HuH-7 (cell line): ENCODE measurements around the gene URI1.
"Not testable (repeated sequence)": the region's sequence is repeated elsewhere in the genome, so short reads cannot be mapped to it uniquely, and the experiment has no call there.

ENCODE experiments used
- DNase-seq: peaks from one replicate; pipeline ENCODE4 v3.0.0; 2011; ENCODE audit warnings: low spot score

URI1 gene

DNA sequence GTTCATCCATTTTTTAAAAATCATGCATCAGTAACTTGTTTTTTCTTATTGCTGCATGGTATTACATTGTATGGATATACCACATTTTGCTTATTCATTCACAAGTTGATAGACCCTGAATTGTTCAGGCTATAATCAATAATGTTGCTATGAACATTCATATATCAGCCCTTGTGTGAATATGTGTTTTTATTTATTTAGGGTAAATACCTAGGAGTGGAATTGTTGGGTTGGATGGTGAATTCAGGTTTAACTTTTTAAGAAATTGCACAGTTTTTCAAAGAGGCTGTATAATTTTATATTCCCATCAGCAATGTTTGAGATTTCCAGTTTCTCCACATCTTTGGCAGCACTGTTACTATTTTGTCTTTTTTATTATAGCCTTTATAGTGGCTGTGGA is 82.1 kb downstream of the URI1 start:
- DNase-seq = no peak

DNA sequence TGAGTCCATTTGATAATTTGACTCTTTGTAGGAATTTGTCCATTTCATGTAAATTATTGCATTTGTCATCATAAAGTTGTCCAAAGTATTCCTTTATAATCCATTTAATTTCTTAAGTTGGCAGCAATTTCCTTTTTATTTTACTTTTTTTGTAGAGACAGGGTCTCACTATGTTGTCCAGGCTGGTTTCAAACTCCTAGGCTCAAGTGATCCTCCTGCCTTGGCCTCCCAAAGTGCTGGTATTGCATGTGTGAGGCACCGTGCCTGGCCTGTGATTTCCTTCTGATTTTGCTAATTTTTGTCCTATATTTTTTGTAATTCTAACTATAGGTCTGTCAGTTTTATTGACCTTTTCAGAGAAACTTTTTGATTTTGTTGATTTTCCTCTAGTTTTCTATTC is 84.9 kb downstream of the URI1 start:
- no peak for DNase-seq

DNA sequence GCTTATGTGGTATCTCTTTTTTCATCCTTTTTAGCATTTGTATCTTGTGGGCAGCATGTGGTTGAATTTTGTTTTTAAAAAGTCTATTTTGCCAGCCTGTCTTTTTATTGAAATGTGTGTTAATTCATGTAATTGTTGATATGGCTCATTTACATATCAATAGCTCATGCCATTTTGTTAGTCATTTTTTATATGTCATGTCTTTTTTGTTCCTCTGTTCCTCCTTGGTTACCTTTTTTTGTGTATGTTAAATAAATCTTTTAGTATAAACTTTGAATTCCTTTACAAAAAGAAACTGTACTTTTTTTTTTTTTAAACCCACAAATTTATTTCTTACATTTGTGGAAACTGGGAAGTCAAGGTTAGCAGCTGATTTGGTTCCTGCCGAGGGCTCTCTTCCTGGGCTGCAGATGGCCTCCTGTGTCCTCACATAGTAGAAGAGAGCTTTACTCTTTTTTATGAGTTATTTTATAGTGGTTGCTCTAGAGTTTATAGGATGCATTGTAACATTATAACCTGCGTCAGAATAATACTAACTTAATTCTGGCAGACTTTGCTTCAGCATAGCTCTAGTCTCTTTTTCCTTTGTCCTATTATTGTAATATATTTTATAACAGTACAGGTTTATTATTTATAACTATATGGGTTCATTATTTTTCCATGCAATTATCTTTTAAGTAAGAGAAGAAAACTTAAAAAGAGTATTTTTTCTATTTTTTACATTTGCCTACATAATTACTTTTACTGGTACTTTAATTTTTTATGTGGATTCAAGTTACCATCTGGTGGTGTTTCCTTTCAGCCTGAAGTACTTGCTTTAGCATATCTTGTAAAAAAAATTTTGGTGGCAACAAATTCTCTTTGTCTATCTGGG is 86.3 kb downstream of the URI1 start:
- DNase-seq = no peak

DNA sequence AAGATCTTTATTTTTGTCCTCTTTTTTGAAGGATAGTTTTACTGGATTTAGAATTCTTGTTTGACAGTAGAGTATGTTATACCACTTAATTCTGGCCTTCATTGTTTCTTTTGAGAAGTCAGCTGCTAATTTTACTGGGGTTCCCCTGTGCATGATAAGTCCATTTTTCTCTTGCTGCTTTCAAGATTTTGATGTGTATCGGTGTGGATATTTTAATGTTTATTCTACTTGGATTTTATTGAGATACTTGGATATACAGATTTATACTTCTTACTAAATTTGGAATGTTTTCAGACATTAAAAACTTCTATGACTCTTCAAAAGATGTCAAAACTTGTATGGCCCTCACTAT is 86.9 kb downstream of the URI1 start:
- DNase-seq = no peak

DNA sequence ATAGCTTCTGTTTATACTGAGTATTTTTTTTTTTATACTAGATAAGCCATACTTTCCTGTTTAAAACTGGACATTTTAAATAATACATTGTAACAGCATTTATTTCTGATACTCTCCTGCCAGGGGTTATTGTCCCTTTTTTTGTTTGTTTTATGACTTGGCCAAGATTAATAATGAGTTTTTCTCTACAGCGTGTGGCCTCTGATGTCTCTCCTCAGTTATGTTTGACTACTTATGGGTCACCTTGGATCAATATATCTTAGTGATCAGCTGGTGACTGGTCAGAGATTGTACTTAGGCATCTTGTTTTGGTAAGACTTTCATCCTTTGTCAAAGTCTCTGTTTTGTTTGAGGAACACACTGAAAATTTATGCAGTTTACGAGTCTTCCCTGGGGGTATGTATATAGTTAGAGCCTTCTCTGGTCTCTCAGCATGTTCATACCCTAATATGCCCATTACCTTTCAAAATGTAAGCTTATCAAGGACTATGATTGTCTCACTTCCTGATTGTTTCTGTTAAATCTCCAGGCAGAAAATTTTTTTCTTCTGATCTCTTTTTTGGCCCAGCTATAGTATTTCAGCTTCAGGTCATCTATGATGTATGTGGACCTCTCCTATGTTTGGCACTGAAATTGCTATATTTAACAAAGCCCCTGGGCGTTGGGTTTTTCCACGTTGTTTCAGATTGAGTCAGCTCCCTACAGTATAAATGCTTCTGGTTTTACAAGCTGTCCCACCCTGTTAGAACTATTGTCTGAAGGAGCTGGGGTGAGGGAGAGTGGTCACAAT is 87.9 kb downstream of the URI1 start:
- DNase-seq = no peak

DNA sequence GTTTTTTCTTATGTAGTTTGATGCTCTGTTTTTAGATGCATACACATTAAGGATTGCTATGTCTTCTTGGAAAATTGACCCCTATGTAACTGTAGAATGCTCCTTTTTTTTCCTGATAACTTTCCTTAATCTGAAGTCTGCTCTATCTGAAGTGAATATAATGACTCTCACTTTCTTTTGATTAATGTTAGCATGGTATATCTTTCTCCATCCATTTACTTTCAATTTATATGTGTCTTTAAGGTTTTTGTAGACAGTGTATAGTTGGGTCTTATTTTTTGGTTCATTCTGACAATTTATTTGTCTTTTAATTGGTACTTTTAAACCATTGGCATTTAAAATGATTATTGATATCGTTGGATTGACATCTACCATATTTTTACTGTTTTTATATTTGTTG is 92.3 kb downstream of the URI1 start:
- DNase-seq = no peak

DNA sequence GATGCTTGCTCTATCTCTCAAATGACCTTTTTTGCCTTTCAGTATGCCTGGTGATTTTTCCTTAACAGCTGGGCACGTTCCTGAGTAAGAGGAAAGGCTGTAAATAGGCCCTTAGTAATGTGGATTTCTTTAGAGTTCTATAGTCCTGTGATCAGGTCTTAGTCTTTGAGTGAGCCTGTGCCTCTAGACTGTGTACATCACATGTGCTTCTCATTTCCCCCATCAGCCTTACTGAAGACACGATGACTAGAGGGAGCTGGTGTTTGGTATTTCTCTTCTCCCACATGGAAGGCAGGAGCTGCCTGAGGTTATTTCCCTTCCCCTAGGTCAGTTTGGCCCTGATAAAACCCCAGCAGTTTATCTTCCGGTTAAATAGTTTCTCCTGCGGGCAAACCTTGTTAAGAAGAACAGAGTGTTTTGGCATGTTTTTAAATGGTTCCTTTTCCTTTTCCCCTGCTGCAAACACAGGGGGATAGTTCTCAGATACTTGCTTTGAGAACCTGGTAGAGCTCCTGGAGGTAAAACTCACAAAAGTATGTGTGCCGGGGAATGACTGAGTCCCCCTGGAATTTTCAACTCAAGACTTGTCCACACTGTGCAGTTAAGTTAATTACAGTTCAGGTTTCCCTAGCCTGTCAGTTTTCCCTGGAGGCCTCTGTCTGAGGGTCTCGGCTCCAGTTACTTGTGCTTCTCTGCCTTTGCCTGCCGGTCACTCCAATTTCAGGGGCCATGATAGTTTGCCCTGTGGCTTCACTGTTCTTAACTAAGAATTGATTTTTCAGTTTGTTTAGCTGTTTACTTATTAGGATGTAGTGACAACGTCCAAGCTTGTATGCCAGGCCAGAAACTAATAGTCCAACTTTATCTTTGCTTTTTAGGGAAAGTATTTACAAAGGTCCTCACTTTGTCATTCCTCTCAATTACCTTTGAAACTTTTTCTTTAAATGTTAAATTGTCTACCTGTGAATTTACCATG is 94.4 kb downstream of the URI1 start:
- no peak for DNase-seq

DNA sequence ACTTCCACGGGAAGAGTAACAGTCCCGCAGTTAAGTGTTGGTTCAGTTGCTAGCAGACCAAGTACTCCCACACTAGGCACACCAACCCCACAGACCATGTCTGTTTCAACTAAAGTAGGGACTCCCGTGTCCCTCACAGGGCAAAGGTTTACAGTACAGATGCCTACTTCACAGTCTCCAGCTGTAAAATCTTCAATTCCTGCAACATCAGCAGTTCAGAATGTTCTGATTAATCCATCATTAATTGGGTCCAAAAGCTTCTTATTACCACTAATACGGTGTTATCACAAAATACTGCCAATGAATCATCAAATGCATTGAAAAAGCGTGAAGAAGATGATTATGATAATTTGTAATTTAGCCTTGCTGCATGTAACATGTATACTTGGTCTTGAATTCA is 95.8 kb downstream of the URI1 start:
- no peak for DNase-seq

DNA sequence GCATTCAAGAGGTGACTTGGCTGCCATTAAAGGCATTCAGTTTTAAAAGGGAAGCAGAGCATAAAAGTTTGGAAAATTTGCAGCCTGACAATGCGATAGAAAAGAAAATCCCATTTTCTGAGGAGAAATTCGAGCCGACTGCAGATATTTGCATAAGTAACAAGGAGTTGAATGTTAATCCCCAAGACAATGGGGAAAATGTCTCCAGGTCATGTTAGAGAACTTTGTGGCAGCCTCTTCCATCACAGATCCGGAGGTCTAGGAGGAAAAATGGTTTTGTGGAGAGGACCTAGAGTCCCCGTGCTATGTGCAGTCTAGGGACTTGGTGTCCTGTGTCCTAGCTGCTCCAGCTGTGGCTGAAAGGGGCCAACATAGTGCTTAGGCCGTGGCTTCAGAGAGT is 99.9 kb downstream of the URI1 start:
- DNase-seq = not testable (repeated sequence)

DNA sequence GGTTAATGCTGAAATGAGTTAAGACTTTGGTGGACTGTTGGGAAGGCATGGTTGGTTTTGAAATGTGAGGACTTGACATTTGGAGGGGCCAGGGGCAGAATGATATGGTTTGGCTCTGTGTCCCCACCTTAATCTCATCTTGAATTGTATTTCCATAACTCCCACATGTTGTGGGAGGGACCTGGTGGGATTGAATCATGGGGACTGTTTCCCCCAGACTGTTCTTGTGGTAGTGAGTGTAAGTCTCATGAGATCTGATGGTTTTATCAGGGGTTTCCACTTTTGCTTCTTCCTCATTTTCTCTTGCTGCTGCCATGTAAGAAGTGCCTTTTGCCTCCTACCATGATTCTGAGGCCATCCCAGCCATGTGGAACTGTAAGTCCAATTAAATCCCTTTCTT is 101.0 kb downstream of the URI1 start:
- not testable (repeated sequence) for DNase-seq

DNA sequence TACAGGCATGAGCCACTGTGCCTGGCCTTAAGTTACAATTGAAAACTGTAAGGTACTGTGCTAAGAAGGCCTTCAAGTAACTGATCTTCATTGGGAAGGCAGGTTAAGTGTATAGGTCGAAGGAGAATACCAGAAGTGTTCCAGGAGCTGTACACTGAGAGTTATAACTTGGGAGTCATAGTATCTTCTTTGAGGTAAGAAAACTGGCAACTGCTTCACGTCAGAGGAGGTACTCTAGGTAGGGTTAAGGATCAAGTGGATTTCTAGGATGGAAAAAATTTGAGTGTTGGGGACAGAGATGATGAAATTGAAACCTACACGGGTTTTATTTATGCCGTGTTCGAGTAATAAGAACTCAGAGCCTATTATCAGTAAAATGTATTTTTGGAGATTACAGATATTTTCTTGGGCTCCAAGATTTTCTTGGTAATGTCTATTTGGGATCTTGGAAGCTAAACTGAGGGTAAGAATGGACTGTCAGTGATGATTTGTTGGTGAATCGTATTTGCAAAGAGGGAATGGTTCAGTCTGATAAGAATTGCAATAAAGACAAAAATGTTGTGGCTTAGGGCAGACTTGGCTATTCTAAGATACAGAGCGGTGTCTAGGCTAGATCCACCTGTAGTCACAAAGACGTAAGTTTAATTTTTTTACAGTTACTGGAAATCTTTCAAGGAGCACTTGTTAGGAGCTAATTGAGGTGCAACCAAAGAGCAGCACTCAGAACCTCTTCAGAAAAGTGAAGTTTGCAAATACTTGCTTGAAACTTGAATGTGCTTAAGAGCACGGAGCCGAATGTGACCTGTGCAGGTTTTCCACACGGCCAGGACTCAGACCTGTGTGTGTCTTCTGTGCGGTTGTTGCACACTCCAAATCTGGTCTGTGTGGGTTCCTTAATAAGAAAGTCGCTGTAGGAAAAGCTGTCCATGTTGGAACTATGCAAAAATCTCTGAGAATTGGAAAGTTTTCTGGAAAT is 102.5 kb downstream of the URI1 start:
- no peak for DNase-seq

DNA sequence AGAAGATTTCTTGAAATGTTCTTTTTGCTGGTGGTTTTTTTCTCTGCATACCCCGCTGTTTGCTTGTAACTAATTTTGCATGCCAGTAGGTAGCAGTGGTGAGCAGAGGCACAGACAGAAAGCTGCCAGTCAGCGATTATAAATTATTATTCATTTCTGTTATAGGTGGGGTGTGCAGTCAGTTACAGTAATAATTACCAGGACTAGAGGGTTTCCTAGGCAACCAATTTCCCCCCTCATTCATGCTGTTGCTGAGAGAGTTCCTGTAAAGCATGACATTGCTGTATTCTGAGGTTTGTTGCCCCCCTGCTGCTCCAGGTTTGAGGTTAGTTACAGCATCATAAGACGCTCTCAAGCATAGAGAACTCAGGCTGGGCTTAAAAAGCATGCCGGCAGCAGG is 104.5 kb downstream of the URI1 start:
- no peak for DNase-seq

DNA sequence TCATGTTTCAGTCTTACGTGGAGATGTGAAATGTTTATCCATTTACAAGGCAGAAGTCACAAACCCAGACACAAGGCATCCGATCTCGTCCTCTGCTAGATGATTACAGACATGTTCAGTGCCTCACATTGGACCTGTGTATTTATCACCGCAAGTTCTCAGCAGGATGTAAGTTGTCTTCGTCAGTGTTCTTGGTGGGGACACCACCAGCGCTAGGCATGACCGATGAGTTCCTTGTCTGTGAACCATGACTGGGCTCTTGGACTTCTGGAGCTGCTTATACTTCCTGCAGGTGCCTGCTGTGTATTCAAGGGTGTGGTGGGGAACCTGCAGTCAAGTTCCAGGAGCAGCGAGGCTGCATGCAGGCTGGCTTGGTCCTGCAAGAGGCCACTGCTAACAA is 105.4 kb downstream of the URI1 start:
- no peak for DNase-seq

DNA sequence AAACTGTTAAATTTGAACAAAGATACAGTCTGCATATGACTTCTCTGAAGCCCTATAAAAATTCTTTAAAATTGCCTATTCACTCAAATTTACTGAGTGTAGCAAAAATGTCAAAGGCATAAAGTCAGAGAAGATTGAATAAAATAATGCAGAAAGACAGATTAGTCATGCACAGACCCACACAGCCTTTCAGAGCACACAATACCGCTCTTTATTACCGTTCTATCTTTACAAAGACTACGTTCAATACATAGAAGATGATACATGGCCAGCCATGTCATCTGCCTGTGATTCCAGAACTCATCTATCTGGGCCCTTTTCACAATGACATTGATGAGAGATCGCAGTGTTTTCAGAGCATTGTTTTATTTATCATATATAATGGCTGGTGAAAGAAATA is 107.2 kb downstream of the URI1 start:
- DNase-seq = no peak

DNA sequence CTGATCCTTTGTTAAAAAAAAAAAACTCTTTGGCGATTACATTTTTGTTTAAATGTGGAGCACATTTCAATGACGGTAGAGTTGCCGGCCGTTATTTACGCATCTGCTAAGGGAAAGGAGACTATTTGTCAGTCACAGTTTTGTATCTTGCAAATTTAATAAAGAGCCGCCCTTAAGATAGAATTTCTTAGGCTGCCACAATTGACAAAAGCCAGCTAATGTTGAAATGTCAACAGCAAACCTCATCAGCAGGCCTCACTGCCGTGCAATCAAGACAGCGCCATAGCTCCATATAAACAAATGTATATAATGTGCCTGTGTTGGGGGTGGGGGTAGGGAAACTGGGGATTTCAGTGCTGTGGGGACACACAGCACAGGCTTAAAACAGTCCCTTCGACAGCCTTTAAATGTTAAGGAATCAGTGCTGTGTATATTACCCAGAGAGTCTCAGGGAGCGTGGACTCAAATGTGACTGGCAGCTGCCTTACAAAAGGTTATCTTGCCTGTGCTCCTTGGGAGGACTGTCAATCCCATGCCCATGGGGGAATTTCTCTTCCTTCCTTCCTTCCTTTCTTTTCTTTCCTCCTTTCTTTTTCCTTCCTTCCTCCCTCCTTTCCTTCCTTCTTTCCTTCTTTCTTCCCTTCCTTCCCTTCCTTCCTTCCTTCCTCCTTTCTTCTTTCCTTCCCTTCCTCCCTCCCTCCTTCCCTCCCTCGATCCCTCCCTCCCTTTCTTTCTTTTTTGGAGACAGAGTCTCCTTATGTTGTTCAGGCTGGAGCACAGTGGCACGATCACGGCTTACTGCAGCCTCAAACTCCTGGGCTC is 108.0 kb downstream of the URI1 start:
- no peak for DNase-seq

DNA sequence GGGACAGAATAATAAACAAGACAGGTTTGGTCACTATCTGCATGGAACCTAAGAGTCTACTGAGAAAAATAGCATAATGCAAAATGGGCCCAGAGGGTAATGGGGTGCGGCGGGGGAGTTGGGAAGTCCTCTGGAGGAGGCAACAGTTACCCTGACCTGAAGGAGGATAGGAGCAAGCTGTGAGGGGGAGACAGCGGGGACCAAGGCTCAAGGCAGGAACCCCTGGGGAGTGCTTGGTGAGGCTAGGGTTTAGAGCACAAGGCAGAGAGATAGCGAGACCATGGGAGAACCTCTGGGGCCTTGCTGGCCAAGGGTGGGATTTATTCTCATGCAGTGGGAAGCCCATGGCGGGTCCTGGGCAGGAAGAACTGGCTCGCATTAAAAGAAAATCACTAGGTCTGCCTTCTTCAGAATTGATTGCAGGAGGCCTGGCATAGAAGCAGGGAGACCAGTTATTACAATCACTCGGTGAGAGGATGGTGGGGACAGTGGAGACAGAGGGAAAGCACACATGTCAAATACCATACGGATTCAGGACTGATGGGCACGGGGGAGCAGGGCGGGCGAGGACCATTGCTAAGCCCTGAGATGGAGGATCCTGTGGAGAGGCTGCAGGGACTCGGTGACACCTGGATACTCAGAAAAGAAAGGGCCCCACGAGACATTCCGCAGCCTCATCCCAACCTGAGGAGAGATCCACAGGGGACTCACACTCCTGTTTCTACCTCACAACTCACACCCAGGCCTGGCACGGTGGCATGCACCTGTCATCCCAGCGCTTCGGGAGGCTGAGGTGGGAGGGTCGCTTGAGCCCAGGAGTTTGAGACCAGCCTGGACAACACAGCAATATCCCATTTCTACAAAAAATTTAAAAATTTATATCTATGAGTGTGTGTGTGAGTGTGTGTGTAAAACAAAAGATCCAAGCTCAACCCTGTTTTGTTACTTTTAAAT is 110.4 kb downstream of the URI1 start:
- DNase-seq = no peak

DNA sequence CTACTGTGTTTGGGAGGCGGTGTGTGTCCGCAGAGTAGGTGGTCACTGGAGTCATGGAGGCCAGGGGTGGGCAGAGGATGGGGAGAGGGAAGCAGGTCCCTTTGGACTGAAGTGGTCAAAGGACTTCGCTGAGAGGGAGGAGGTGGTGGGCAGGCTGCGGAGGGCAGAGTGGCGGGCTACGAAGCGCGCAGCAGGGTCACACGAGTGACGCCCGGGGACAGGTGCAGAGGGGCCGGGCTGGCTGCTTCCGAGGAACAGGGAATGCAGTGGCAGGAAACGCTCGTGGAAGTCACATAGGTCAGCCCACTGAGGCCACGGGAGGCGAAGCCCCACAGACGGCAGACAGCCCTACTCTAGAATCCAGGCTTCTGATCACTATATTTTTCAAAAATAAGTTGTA is 111.5 kb downstream of the URI1 start:
- DNase-seq = no peak

DNA sequence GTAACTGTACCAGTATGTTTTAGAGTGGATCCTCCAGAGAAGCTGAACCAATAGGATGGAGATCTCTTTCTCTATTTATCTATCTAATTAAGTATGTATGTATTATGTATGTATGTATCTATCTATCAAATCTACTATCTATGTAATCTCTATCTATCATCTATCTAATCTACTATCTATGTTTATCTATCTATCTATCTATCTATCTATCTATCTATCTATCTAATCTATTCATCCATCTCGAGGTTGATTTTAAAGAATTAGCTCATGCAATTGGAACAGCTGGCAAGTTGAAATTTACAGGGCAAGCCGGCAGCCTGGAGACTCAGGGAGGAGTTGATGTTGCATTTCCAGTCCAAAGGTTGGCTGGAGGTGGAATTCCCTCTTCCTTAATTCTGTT is 112.2 kb downstream of the URI1 start:
- DNase-seq = no peak

DNA sequence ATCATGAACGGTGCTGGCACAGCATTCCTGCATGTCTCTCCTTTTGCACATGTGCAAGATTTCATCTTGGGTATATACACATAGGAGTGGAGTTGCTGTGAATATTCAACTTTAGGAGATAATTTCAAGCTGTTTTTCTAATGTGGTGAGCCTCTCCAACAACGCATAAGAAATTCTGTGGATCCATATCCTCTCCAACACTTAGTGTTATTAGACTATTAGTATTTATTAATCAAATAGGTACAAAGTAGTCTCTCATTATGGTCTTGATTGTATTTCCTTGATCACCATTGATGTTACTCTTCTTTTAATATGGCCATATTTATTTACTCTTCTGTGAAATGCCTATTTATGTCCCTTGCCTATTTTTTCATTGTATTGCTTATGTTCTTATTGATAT is 114.5 kb downstream of the URI1 start:
- no peak for DNase-seq
